RPMI8226 (cell line): Measurements from ENCODE around the gene THEMIS.

Experiments used
- DNase-seq: peaks from one replicate; pipeline ENCODE4 v3.0.0-alpha.2; 2015

THEMIS gene

GRCh38 chr6:127858727-127859391 lies 42.0 kb downstream of the THEMIS start:
- no peak for DNase-seq

- DNase-seq: no peak
These were observed 43.7 kb downstream of the THEMIS start for GRCh38 chr6:127857051-127857637.

GRCh38 chr6:127855542-127856159 lies 45.2 kb downstream of the THEMIS start:
- DNase-seq: no peak

- DNase-seq: no peak
These were observed 46.8 kb downstream of the THEMIS start for GRCh38 chr6:127854009-127854408.

GRCh38 chr6:127851197-127851596 lies 49.7 kb downstream of the THEMIS start:
- no peak for DNase-seq

- DNase-seq: no peak
These were observed 55.6 kb downstream of the THEMIS start for GRCh38 chr6:127845242-127845641.

- DNase-seq: no peak
These were observed 56.3 kb downstream of the THEMIS start for GRCh38 chr6:127844529-127844928.

GRCh38 chr6:127843582-127843981 lies 57.3 kb downstream of the THEMIS start:
- no peak for DNase-seq

- DNase-seq: no peak
These were observed 58.3 kb downstream of the THEMIS start for GRCh38 chr6:127842562-127842961.

- DNase-seq: no peak
These were observed 59.0 kb downstream of the THEMIS start for GRCh38 chr6:127841811-127842210.

GRCh38 chr6:127834136-127834535 lies 66.7 kb downstream of the THEMIS start:
- DNase-seq: no peak

GRCh38 chr6:127833336-127833735 lies 67.5 kb downstream of the THEMIS start:
- DNase-seq: no peak

GRCh38 chr6:127832381-127832780 lies 68.5 kb downstream of the THEMIS start:
- DNase-seq: no peak

GRCh38 chr6:127824061-127824460 lies 76.8 kb downstream of the THEMIS start:
- no peak for DNase-seq

GRCh38 chr6:127821431-127821830 lies 79.4 kb downstream of the THEMIS start:
- DNase-seq: no peak

GRCh38 chr6:127818149-127818548 lies 82.7 kb downstream of the THEMIS start:
- no peak for DNase-seq

- no peak for DNase-seq
These were observed 84.2 kb downstream of the THEMIS start for GRCh38 chr6:127816643-127817042.

- DNase-seq: no peak
These were observed 87.2 kb downstream of the THEMIS start for GRCh38 chr6:127813699-127814027.

- DNase-seq: no peak
These were observed 87.7 kb downstream of the THEMIS start for GRCh38 chr6:127812985-127813698.

- DNase-seq: no peak
These were observed 88.8 kb downstream of the THEMIS start for GRCh38 chr6:127811900-127812570.

GRCh38 chr6:127807806-127808517 lies 92.9 kb downstream of the THEMIS start:
- DNase-seq: no peak

GRCh38 chr6:127796713-127797112 lies 104.1 kb downstream of the THEMIS start:
- no peak for DNase-seq

GRCh38 chr6:127794405-127794804 lies 106.5 kb downstream of the THEMIS start:
- no peak for DNase-seq
